Ammon's horn (tissue), 1 donor: ENCODE results near the gene CLCN2.

Experiments
- DNase-seq: peaks from one replicate; pipeline ENCODE4 v3.0.0-alpha.2; 2016; ENCODE audit warnings: low spot score

The CLCN2 gene

DNA sequence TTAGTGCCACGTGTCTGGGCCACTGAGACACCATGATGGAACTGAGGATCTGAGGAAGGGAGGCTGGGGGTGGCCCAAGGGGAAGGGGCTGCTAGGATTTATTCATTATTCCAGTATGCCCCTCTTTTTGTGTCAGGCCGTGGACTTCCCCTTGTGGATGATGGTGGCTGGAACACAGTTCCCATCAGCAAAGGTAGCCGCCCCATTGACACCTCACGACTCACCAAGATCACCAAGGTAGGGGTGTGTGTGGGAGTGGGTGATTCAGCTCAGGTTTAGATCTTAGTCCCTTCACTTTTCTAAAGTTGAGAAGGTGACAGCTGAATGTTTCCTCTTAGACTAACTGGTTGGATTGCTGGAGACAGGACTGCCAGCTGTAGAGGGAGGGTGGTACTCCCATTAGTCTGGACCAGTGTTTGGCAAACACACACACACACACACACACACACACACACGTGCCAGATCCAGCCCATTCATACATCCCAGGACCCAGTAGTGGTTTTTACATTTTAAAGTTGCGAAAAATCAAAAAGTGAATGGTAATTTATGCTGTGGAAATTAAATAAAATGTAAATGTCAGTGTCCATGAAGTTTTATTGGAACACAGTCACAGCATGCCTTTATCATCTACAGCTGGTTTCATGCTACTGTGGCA lies 35.6 kb downstream of the CLCN2 start:
- no peak for DNase-seq

- no peak for DNase-seq
These were observed 36.1 kb downstream of the CLCN2 start for GRCh38 chr3:184325269-184325668.

- no peak for DNase-seq
These were observed 37.7 kb downstream of the CLCN2 start for GRCh38 chr3:184323696-184324095.

DNA sequence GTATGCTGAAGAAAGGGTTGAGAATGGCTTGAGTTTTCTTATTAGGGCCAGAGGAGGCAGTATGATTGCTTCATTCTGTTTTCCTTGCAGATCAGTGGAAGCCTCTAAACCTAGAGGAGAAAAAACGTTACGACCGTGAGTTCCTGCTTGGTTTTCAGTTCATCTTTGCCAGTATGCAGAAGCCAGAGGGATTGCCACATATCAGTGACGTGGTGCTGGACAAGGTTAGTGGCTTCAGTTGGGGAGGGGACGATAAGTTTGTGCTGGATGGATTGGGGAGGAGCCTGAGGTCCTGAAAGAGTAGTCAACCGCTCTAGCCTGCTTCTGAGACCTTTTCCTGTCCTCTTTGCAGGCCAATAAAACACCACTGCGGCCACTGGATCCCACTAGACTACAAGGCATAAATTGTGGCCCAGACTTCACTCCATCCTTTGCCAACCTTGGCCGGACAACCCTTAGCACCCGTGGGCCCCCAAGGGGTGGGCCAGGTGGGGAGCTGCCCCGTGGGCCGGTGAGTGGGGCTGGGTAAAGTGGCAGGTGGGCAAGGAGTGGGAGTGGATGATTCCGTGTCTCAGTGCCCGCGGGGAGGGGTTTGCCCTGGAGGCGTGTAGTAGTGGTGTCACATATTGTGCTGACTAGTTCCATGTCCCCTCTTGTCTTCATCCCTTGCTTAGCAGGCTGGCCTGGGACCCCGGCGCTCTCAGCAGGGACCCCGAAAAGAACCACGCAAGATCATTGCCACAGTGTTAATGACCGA lies 38.5 kb downstream of the CLCN2 start:
- no peak for DNase-seq

GRCh38 chr3:184321666-184322065 lies 39.7 kb downstream of the CLCN2 start:
- DNase-seq, result no peak

- peak; percentile 96 for DNase-seq
These were observed 41.3 kb downstream of the CLCN2 start for GRCh38 chr3:184320104-184320445.

DNA sequence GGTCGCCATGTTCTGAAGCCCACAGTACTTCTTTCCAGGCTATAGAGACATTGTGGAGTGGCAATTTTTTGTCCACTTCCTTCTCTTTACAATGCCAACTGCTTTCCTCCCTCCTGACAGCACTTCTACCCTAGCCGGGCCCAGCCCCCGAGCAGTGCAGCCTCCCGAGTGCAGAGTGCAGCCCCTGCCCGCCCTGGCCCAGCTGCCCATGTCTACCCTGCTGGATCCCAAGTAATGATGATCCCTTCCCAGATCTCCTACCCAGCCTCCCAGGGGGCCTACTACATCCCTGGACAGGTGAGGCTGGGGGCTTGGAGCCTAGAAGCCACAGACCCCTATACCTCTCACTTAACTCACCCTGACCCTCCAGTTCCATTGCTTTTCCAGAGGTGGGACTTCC lies 44.2 kb downstream of the CLCN2 start:
- DNase-seq, result no peak

DNA sequence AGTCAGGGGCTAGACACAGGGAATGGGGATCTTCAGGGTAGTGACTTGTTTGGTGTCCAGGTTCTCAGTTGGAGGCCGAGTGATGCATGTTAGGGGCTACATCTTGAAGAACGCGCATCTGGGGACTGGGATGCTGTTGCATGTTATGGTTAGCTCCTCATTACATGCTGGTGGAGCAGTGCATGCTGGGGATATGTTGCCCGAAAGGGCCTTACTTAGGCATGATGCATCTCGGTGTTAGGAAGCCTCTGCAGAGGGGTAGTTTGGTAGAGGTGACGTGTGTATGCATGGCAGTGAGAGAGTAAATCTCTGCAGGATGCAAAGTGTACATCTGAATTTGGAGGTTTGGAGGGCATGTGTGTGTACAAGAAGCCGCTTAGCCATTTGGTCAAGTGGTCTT lies 44.6 kb downstream of the CLCN2 start:
- DNase-seq, result no peak

GRCh38 chr3:184315871-184316661 lies 45.3 kb downstream of the CLCN2 start:
- DNase-seq, result no peak

GRCh38 chr3:184315543-184315867 lies 45.9 kb downstream of the CLCN2 start:
- no peak for DNase-seq

DNA sequence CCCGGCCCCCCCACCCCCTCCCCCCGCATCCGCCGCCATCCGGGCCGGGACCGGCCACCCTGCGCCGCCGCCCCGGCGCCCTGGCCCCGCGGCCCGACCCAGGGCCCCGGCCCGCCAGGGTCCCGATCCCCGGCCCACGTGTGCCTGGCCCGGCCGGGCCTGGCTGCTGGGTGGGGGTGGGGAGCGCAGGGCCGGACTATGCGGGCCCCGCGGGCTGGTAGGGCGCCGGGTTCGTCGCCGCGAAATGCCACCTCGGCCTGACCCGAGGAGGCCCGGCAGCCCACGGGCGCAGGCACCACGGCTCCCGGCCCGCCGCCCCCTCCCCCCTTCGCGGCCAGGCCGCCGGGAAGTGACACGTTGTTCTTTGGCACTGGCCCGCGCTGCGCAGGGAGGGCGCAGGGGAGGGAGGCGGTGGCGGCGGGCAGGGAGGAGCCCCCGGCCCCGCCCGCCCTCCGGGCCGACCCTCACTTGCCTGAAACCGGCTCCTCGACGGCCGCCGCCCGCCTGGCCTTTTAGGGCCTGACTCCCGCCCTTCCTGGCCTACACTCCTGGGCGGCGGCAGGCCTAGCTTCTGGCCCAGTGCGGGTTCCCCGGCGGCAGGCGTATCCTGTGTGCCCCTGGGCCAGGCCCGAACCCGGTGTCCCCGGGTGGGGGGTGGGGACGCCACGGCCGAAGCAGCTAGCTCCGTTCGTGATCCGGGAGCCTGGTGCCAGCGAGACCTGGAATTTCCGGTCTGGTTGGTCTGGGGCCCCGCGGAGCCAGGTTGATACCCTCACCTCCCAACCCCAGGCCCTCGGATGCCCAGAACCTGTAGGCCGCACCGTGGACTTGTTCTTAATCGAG lies 46.5 kb downstream of the CLCN2 start:
- peak; percentile 56 for DNase-seq

DNA sequence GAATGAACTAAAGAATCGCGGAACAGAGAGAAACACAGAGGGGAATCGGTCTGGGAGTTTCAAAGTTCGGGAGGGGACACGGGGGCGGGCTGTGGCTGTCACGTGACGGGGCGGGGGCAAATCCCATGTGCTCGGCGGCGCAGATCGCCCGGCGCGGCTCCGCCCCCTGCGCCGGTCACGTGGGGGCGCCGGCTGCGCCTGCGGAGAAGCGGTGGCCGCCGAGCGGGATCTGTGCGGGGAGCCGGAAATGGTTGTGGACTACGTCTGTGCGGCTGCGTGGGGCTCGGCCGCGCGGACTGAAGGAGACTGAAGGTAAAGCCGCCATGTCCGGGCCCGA lies 47.1 kb downstream of the CLCN2 start, which contains the start of gene EIF4G1:
EIF4G1 (plus strand) TSS at position 244 of the 337 bp plus-strand sequence. CDS start 1,191 bp downstream, outside the sequence.
- peak; percentile 93 for DNase-seq

DNA sequence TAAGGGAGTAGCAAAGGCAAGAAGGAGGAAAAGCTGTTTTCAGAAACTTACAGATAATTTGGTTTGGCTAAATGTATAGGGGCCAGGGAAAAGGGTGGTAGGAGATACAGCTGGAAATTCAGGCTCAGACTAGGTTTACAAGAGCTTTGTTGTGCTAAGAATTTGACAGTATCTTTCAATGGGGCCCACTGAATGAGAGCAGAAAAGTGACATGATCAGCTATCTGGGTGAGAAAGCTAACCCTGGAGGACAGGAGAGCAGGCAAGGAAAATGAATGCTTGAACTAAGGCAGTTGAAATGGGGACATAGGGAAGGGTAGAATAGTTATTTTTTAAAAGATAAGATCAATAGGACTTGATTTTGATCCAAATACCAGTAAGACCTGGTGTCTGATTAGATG lies 49.8 kb downstream of the CLCN2 start:
- DNase-seq, result no peak

DNA sequence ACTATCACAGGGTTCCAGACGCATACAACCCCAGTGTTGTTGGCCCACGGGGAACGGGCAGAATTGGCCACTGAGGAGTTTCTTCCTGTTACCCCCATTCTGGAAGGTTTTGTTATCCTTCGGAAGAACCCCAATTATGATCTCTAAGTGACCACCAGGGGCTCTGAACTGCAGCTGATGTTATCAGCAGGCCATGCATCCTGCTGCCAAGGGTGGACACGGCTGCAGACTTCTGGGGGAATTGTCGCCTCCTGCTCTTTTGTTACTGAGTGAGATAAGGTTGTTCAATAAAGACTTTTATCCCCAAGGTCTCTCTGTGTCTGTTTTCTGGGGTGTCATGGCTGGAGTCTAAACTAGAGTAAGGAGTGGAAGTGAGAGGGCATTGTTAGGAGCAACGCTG lies 52.7 kb downstream of the CLCN2 start:
- no peak for DNase-seq

DNA sequence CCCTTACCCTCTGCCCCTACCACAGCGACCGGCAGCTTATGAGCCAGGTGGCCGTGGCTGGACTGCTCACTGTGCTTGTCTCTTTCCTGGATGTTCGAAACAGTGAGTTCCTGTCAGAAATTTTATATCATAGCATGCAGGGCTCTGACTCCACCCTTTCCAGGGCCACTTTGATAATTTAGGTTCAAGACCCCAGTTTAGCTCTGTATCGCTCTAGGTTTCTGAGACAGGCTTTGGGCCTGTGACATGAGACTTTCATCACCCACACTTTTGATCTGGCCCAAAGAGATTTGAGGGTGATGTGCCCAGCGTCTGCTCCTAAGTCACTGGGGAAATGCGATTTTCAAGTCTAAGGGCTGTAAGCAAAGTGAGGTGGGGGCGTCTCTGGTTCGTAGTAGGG lies 53.5 kb downstream of the CLCN2 start:
- DNase-seq, result no peak

- DNase-seq, result no peak
These were observed 54.9 kb downstream of the CLCN2 start for GRCh38 chr3:184306341-184306972.

DNA sequence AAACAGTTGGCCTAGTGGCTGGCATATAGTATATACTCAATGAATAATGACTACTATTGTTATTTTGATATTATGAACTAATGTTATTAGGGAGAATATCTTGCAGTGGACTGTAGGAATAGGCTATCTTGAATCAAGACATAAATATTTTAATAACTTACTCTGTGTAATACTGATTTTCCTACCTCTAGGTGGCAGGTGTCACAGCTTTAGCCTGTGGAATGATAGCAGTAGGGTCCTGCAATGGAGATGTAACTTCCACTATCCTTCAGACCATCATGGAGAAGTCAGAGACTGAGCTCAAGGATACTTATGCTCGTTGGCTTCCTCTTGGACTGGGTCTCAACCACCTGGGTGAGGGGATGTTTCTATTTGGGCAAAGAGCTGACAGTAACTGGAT lies 55.8 kb downstream of the CLCN2 start:
- DNase-seq, result no peak

- no peak for DNase-seq
These were observed 61.1 kb downstream of the CLCN2 start for GRCh38 chr3:184300378-184300720.

- no peak for DNase-seq
These were observed 61.7 kb downstream of the CLCN2 start for GRCh38 chr3:184299488-184300377.

DNA sequence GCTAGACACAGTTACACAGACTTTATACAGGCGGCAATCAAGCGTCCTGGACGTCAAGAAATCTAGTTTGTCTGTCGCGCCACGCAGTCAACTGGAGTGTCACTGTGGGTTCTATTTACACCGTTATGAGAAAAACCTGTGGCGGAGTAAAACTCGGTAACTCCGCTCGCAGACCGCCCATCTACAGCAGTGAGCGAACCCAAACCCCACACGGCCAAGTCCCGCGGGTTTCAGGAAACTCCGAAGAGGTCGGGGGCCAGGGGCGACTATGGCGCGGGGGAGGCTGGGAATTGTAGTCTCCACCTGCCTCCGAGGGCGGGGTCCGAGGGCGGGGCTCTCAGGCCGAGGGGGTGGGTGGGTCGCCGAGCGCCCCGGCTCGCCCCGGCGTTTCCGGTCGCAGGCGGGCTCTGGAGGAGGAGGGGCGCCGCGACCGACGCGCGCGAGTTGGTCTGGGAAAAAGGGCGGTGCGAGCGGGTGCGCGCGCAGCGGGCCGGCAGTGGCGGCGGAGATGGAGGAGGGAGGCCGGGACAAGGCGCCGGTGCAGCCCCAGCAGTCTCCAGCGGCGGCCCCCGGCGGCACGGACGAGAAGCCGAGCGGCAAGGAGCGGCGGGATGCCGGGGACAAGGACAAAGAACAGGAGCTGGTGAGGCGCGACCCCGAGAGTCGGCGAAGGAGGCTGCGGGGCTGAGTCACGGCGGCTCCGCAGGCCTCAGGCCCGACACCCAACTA lies 62.5 kb downstream of the CLCN2 start, which contains the start of gene PSMD2:
PSMD2 (plus strand) TSS at position 483 of the 729 bp plus-strand sequence; CDS start at position 509, 26 bp downstream.
- peak; percentile 96 for DNase-seq
